GM18907 (cell line): ENCODE results near the gene ZMAT5.

Experiments
- ATAC-seq: cut with Tn5 transposase; IDR thresholded peaks from one replicate; pipeline ENCODE4 v1.9.1; 2021; ENCODE audit warnings: mild to moderate bottlenecking, moderate library complexity; ENCODE audit not compliant: unreplicated experiment

The ZMAT5 gene

DNA sequence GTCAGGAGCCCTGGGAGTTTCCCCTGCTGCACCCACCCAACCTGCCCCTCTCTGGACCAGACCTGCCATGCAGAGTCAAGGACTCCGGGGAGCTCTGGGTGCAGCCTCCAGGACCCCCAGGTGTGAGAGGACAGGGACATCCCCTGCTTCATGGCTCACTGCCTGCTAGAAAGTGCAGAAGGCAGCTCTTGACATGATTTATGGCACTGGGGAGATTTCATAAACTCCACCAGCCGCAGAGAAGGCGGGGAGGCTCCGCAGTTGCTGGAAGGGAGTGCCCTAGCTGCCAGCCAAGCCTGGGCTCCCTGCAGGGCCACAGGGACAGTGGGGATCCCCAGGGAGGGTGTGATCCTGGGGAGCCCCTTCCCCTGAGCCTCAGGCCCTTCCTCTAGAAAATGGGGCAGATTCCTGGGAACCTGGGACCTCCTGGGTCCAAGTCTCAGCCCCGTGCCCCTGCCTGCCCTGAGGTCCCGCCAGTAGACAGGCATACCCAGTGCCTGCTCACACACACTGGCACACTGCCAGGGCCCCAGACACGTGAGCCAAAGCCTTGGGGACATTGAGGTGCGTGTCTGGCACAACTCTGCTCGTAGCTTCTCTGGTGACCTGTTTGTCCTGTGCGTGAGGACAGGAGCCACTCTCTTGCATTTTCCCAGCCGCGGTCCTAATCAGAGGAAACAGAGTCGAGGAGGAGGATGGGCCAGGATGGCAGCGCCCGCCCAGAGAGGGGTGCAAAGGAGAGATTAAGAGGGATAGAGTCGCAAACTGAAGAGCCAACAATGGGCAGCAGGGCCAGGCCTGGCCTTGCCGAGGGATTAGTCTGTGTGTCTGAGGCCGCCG, 33.2 kb downstream of the ZMAT5 start:
- no peak for ATAC-seq

DNA sequence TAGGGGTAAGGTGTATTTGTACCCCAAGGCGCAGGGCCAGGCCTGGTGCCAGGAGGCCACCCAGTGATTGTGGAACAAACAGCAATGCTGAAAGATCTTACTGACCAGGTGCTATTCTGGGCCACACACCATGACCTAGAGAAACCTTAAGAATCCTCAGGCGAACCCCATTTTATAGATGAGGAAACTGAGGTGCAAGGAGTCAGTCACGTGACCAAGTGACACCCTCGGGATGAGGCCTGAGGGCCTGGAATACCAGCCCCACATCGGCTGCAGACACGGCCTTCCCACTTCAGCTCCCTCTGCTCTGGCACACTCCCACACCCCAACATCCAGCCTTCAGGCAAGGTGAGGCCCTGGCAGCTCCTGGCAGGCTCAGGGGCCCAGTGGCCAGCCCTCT, 33.9 kb downstream of the ZMAT5 start:
- ATAC-seq = no peak

DNA sequence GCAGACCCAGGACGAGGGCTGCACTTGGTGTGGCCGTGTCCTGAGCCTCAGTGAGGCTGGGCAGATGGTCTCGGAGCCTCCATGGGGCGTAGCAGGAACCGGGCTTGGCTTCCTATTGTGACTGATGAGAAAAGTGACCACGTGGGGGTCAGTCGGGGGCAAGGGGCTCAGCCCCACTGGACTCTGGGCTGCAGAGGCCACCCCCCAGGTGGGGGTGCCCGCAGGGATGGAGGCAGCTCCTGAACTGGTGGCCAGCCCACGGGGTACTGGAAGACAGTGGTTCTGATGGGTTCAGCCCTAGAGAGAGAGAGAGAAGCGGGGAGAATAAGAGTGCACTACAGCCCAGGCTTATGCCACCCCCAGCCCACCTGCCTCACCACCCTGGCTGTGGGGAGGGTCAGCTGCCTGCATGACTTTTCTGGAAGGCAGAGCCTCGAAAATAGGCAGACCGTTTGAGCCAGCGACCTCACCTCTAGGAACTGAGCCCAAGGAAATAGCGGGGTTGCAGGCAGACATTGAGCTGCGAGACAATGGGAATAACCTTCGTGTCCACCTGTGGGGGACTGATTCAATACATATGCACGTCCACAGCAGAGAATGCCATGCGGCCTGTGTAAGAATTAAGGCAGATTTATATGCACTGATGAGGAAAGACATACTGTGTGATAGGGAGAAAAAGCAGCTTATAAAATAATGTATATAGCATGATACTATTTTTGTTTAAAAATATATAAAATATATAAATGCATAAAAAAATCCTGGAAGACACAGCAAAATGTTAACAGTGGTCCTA, 35.6 kb downstream of the ZMAT5 start:
- no peak for ATAC-seq

DNA sequence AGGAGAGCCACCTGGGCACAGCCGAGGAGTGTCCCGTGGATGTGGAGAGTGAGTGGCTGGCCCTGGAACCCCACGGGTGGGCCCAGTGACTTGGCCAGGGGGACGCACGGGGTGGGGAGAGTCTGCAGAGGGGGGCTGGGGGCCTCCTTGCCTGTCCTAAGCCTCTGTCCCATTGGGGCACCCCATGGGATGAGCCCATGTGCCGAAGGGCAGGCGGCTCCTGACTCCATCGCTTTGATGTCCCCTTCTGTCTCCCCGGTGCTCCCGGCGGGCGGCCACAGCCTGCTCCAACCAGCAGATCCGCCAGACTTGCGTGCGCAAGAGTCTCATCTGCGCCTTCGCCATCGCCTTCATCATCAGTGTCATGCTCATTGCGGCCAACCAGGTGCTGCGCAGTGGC, 37.6 kb downstream of the ZMAT5 start:
- no peak for ATAC-seq

- no peak for ATAC-seq
Observed at GRCh38 chr22:29727131-29727523, 39.7 kb downstream of the ZMAT5 start.

DNA sequence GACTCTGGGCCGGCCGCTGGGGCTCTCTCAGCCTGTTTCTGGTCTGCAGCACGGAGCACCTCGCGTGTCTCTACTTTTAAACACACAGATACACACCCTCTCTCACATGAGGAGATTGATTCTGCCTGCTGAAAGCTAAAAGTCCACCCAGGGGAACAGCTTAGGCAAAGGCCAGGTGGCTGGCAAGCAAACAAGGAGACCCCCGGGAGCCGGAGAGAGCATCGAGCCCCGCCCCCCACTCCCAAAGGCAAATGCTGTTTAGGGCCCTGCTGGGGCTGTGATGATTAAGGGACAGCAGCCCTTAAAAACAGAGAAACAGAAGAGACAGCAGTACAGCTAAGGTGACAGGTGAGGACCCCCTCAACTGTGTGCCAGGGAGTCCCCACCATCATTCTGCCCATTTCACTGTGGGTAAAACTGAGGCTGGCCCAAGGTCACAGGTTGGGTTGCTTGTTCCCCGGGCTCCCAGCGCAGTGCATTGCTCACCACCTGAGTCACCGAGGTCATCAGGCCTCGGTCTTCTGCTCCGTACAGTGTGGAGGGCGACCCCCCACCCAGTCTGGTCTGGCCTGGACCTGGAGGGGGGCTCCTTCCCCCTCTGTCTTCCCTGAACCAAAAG, 40.2 kb downstream of the ZMAT5 start:
- ATAC-seq = no peak

DNA sequence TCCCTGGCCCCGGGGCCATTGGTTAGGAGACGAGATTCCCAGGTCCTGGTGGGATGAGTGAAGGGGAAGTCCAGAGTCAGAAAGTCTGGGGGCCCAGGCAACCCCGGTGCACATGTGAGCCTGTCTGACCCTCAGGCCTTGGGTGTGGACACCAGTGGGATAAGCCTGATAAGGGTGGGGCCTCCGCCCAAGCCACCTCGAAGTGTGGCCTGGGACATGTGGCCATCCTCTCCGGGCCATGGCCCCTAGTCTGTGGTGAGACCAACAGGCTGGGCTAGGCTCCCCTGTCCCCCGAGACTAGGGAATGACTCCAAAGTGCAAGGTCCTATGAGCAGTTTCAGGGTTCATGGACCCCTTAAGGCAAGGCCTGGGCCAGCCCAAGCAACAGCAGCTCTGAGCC, 40.7 kb downstream of the ZMAT5 start:
- no peak for ATAC-seq

DNA sequence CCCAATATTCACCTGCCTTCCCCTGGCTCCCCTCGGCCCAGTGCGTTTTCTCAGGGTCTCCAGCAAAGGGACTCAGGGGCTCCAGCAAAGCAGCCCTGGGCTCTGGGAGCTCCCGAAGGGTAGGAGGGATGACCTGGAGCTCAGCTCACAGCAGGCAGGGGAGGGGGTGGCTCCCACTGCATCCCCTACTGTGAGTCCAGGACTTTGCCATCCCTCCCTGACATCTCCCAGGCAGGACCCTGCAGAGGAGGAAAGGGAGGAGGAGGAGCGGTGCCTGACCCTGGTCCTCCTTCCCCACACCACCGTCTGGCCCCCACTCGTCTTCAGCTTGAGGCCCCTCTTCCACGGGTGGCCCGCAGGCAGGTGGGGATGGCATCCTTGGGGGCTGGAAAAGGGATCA, 42.0 kb downstream of the ZMAT5 start:
- no peak for ATAC-seq

DNA sequence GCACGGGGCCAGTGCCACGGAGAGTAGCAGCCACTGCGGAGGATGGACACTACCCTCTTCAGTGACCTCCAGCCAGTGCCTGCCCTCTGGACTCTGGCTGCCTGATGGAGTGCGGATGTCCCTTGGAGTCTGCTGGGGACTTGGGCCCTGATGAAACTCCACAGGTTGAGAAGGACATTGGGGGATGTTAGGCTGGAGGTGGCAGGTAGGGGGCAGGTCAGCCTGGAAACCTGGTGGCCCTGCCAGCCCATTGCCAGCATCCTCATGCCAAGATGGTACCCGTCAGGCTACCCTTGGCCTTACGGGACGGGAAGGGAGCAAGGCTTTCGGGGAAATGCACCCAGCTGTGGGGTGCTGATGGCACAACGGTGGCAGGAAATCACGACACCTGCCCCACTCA, 43.0 kb downstream of the ZMAT5 start:
- ATAC-seq = no peak

DNA sequence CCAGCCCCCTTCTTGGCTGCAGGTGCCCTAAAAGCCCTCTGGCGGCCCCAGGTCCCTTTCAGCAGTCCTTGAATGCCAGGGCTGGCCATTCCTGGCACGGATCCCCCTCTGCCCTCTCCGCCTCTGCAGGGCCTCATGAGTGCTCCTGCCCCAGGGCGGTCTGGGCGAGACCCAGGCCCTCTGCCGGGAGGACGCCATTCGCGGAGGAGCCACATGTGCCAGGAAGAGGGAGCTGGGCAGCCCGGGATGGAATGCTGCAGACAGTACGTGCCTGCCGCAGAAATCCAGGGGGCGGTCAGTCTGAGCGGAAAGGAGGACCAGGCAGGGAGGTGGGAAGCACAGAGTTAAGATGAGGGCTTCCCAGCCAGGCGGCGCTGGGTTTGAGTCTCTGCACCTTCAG, 44.2 kb downstream of the ZMAT5 start:
- ATAC-seq = no peak

- no peak for ATAC-seq
Observed at GRCh38 chr22:29722151-29722550, 44.7 kb downstream of the ZMAT5 start.

DNA sequence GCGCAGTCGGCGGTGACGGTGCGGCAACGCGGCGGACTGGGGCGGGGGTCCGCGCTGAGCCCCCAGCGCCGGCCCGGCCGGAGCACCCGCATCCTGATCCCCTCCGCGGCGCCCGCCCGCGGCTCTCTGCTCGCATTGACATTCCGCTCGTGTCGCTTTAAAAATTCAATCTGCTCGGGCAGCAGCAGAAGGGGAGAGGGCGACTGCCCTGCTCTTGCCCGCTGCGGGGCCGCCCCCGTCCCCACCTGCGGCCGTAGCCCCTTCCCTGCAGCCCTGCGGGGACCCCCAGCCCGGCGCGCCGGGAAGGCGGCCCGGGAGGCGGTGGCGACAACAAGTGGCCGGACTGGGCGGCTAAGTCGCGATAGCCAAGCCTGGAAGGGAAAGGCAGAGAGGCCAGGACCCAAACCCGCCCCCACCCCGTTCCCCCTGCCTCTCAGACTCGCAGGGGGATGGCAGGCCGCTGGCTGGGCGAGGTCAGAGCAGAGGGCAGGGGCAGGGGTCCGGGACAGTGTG, 45.9 kb downstream of the ZMAT5 start:
- ATAC-seq = no peak

DNA sequence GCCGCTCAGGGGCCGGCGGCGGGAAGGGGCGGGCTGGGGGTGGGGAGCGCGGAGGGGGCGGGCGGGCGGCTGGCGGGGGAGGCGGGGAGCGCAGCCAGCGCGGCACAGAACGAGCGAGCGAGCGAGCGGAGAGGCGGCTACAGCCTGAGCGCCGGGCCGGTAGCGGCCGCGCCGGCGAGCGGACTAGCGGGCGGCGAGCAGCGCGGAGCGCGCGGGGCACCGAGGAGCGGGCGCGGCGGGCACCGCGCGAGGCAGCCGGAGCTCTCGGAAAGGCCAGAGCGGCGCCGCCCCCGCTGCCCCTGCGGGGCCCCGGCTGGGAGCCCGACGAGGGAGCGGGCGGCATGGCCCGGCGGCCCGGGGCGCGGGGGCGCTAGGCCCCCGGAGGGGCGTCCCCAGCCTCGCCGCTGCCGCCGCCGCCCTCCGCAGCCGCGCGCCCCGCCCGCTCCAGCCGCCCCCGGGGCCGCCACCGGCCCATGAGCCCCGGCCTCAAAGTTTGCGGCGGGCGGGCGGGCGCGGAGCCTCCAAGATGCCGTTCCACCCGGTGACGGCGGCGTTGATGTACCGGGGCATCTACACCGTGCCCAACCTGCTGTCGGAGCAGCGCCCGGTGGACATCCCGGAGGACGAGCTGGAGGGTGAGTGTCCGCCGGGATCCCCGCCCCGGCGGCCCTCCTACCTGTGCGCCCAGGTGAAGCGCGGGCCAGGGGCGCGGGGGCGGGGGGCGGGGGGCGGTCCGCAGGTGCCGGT, 46.7 kb downstream of the ZMAT5 start, which contains the start of gene CABP7:
TSS of gene CABP7 (plus strand) at position 105 of the 747 bp plus-strand sequence. CDS start at position 527, 422 bp downstream.
- ATAC-seq = no peak

- ATAC-seq = no peak
Observed at GRCh38 chr22:29718949-29719898, 47.6 kb downstream of the ZMAT5 start.

GRCh38 chr22:29717789-29718188, 49.0 kb downstream of the ZMAT5 start:
- ATAC-seq = no peak

DNA sequence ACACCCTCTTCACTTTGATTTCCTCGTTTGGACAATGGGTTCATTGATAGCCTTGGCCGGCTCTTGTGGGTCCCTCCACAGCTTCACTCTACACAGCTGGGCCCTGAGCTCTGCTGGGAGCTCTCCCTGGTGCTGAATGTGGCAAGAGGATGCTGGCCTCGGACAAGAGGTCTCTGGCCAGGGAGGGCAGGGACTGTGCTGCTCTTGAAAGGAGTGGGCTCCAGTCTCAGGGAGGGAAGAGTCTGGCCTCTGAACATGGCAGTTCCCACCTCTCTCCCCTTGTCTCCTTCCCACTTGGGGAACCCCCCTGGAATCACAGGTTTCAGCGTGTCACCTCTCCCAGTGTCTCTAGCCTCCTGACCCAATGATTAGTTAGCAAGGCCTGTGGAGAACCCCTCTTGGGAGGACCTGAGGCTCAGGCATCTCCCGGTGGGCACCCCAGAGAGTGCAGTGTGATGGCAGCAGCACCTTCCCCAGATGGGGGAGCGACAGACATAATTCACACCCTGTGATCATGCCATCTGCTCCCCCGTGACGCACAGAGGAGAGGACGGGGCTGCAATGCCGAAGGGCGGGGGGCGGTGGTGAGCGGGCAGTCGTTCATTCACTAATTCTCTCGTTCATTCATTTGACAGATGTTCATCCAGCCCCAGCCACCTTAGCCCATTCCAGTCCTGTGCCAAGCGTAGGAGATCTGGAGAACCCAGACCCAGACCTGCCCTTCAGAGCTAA, 49.8 kb downstream of the ZMAT5 start:
- ATAC-seq = no peak

- ATAC-seq = no peak
Observed at GRCh38 chr22:29715705-29716104, 51.1 kb downstream of the ZMAT5 start.

DNA sequence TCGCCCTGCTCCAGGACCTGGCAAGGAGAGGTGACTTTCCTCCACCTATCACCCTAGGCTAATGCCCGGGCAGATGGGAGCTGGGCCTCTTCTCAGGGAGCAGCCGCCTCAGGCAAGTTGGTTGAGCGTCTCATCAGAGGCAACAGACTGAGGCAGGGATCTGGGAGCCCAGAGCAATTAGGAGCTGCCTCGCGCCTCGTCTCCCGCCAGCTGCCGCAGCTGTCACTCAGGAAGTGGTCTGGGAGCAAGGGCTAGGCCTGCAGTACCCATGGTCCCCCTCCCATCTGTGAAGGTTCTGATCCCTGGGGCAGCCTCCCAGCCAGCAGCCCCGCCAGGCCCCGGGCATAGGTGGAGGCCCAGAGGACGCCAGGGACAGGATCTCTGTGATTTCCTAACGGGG, 51.6 kb downstream of the ZMAT5 start:
- no peak for ATAC-seq

- no peak for ATAC-seq
Observed at GRCh38 chr22:29713156-29713727, 53.6 kb downstream of the ZMAT5 start.
